Activated CD4-positive, alpha-beta T cell treated with anti-CD3 and anti-CD28 coated beads, Interleukin-2, amount 50 U/mL, for 1 hour (primary cell): ENCODE results near the gene FBXO11.
"Not testable (repeated sequence)": the region's sequence is repeated elsewhere in the genome, so short reads cannot be mapped to it uniquely, and the experiment has no call there.

Source experiments
- DNase-seq: peaks from one replicate; pipeline ENCODE4 v3.0.0-alpha.2; 2020

FBXO11 gene

DNA sequence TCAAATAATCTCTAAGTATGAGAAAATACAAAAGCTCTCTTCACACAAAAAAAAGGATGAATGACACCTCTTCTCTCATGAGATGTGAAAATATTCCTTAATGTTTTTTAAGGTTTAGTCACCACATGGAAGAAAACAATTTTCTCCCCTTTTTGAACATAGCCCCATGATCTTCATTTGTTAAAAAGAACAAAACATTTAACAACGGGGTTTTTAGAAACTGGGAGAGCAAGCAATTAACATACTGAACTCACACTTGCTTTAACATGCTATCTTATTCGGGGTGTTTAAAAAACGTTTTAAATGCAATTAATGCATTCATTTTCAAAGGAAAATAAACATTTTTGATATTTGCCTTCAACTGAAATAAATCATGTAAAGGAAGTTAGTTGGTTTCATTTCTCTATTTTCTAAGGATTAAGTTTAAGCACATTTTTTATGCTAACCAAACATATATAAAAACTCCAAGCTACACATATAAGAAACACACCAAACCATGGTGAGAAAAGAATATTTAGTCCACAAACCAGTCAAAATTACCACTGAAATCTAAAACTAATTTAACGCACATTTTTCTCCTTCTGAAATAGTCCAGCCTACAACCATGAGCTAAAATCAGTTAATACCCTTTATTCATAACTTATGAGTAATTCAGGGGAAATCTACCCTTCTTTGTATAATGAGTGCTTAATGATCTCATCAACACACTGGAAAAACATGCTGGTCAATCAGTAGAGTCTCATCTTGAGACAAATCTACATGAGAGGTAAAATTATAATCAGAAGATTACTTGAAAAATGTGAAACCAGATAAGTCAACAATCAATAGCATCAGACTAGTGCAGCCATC, 8.2 kb downstream of the FBXO11 start:
- no peak for DNase-seq

DNA sequence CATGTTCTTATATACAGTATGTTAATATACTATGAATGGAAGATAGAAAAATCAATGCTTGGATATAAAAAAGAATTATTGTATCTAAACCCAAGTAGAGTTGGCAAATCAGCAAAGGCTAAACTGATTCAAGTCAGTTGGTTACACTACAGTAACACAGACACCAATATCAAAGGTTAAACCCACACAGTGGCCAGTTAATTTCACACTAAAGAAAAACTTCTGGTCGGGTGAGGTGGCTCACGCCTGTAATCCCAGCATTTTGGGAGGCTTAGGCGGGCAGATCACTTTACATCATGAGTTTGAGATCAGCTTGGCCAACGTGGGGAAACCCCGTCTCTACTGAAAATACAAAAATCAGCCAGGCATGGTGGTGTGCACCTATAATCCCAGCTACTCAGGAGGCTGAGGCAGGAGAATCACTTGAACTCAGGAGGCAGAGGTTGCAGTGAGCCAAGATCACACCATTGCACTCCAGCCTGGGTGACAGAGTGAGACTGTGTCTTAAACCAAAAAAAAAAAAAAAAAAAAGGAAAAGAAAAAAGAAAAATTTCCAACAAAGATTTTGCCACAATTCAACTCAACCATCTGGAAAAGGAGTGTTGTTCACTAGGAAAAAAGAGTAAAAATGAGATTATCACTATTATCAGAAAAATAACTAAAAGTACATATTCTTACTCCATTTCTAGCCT, 9.0 kb downstream of the FBXO11 start:
- not testable (repeated sequence) for DNase-seq

DNA sequence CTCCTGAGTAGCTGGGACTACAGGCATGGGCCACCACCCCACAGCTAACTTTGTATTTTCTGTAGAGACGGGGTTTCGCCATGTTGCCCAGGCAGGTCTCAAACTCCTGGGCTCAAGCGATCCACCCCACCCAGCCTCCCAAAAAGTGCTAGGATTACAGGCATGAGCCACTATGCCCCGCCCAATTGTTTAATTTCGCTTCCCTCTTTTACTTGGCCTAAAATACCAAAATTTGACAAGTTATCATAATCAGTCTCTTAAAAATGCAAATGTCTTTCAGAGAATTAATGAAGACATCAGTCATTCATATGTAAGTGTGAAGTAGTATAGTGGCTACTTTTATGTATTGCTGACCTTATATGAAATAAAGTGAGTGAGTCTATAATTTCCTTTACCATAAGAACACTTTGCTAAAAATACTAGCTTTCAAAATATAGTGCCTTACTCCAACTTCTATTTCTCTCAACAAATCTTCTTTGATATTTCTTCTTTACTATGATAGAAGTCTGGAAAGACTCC, 9.8 kb downstream of the FBXO11 start:
- no peak for DNase-seq

DNA sequence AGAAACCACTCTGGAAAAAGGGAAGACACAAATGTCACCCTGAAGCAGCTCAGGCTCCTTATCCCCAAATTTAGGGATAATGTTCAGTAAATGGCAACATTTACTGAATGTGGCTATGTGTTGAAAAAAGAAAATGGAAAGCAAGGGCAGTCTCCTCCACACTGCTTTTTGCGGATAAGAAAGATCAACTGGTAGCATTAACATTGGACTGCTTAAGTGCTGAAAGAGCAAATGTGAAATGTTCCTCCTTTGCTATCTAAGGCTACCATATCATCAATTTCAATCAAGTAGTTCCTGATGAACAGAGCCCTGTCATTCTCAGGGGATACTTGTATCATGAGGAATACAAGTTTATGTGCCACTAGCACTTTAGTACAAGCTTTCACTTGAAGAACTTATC, 12.5 kb downstream of the FBXO11 start:
- DNase-seq, result no peak

DNA sequence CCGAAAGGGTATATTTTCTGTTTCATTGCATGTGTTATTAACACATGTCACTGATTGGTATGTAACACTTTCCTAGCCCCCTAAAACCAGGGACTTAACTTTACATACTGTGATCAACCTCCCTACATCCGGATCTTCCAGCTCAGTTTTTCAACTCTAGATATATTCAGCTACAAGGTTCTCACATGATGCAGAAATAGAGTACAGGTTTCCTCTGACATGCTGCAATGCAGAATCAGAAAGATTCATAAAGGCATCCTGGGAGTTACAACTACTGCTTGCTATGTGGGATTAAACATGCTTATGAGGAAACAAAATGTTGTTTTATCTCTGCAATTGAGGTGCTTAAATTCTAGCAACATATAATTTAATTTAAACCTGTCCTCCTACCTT, 14.0 kb downstream of the FBXO11 start:
- no peak for DNase-seq

DNA sequence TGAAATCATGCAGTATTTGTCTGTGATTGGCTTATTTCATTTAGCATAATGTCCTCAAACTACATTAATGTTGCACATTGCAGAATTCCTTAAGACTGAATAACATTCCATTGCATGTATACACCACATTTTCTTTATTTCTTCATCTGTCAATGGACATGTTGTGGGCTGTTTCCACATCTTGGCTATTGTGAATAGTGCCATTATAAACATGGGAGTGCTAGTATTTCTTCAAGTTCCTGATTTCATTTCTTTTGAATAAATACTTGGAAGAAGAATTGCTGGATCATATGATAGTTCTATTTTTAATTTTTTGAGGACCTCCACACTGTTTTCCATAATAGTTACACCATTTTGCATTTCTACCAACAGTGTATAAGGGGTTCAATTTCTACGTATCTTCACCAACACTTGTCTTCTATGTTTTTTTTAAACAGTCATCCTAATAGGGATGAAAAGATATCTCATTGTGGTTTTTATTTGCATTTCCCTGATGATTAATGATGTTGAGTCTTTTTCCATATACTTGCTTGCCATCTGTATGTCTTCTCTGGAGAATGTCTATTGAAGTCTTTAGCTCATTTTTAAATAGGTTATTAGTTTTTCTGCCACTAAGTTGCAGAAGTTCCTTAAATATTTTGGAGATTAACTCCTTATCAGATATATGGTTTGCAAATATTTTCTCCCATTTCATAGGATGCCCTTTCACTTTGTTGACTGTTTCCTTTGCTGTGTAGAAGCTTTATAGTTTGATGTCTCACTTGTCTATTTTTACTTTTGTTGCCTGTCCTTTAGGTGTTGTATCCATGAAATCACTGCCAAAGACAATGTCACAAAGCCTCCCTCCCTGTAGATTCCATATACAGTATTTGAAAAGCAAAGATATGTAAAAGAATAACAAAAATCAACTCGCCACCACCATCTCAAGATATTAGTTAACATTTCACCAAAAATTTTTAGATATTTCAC, 14.6 kb downstream of the FBXO11 start:
- no peak for DNase-seq

DNA sequence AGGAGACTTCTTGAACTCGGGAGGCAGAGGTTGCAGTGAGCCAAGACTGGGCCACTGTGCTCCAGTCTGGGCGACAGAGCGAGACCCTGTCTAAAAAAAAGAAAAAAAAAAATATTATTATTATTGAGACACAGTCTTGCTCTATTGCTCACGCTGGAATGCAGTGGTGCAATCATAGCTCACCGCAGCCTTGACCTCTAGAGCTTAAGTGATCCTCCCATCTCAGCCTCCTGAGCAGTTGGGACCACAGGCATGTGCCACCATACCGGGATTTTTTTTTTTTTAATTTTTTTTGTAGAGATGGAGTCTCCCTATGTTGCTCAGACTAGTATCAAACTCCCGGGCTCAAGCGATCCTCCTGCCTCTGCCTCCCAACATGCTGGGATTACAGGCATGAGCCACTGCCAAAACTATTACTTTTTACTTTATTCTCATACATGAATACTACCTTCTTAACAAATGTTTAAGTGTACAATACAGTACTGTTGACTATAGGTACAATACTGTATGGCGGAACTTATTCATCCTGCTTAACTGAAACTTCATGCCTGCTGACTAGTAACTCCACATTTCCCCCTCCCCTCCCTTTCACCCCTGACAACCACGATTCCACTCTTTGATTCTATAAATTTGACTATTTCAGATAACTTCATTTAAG, 15.5 kb downstream of the FBXO11 start:
- DNase-seq, result no peak

DNA sequence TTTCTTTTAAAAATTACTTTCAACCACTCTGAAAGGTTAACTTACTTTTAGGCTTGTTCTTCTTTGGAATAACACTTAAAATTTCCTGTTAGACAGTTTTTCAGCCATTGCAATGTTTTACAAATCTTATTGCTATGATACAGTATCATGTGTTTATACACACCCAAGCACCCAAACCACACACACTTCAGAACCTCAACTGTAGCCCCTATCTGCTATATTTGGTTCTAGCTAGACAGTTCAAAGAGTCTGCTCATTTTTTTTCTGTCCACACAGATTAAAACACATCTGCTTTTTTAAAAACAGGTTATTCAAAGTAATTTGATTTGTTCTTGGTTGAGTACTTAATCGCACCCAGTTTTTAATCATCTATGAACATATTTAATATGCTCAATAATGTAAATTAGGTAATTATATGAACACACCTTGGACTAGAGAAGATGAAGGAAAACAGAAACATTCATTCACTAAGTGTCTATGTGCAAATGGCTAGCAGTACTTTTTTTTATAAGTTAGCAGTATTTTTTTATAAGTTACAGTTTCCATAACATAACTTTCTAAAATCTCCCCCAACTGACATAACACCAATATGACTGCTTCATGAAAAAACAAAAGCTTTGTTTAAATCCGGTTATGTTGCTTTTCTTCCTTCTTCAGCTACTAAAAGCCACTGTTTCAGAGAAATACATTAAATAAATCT, 17.6 kb downstream of the FBXO11 start:
- DNase-seq, result no peak

DNA sequence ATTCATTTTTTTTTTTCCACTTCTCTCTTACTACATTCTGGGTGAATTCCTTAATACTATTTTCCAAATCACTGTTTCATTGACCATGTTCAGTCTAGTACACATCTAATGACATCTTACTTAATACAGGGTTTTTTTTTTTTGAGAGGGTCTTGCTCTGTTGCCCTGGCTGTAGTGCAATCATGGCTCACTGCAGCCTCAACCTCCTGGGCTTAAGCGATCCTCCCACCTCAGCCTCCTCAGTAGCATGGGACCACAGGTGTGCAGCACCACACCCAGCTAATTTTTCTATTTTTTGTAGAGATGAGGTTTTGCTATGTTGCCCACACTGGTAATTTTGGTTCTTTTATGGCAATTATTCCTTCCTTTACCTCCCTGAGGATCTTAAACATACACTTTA, 29.4 kb downstream of the FBXO11 start:
- no peak for DNase-seq

DNA sequence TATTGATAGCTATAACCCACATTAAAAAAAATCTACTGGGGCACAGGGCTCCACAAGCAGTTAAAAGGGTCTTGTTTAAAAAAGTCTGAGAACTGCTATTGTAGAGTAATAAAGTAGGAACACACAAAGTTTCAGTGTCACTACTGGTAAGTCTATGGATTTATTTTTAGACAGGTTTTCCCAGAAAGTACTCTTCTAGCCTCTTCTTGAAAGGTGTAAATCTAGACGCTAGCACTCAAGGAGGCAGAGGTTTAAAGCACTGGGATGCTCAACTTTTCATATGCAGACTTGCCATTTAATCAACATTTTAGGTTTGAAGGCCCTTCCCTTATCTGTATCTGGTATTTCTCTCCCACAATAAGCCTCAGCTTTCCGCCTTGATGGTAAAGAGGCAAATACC, 33.4 kb downstream of the FBXO11 start:
- no peak for DNase-seq

DNA sequence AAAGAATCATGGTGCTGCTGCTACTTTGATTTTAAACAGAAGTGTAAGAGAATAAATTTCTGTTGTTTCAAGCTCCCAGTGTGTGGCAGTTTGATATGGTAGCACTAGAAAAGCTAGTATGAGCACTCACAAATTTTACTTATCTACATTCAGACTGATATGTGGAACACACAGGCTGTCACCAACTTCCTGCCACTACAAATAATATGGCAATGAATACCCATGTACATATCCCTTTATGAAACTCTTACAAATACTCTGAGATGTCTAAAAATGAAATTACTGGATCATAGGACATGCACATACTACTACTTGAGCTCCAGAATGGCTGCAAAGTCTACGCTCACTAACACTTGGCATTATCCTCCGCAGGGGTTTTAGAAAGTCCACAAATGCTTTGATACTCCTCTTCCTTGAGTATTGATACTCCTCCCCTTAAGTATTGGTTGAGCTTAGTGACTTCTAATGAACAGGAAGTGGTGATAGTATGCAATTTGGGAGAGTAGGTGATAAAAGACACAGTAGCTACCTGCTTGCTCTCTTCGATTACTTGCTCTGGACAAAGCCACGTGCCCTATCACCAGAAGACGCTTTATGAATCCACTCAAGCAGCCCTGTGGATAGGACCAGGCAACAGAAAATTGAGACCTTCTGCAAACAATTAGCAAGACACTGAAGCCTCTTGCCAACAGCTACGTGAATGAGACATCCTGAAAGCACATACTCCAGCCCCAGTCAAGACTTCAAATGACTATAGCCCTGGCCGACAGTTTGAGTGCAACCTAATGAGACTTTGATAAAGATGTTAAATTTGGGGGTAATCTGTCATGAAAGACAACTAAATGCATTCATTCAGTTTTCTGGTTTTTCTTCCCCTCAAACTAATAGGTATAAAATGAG, 35.4 kb downstream of the FBXO11 start:
- no peak for DNase-seq

DNA sequence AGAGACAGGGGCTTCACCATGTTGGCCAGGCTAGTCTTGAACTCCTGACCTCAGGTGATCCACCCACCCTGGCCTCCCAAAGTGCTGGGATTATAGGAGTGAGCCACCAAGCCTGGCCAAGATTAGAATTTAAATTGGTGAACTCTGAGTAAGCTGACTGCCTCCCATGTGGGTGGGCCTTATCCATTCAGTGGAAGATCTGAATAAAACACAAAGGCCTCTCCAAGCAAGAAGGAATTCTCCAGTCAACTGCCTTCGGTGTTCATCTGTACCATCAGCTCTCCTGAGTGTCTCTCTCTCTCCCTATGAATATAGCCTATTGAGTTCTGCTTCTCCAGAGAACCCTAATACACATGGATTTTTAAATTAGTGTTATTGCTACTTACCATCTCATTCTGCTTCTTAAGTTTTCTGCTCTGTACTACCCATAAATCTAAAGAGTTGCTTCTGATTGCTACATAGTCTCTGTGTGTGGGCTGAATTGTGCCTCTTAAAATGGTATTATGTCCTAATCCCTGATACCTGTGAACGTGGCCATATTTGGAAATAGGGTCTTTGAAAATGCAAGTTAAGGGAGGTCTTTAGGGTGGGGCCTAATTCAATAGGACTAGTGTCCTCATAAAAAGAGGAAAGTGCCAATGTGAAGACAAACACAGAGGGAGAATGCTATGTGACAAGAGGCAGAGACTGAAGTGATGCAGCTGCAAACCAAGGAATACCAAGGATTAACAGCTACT, 36.3 kb downstream of the FBXO11 start:
- DNase-seq, result no peak

DNA sequence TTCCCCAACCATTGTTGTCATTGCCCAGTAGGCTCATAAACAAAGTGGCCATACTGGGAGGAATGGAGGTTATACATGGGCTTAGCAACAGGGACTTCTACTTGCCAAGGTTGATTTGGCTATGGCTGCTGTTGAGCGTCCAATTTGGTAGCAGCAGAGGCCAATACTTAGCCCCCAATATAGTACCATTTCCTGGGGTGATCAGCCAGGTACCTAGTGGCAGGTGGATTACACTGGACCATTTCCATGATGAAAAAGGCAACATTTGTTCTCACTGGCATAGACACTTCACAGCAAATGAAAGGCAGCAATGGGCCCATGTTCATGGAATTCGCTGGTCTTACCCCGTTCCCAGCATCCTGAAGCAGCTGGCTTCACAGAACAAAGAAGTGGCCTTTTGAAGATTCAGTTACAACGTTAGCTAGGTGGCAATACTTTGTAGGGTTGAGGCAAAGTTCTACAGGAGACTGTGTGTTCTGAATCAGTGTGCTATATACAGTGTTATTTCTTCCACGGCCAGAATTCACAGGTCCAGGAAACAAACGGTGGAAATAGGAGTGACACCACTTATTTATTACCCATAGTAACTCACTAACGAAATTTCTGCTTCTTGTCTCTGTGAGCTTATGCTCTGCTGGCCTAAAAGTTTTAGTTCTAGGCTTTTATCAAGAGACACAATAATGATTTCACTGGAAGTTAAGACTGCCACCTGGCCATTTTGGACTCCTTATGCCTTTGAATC, 37.5 kb downstream of the FBXO11 start:
- no peak for DNase-seq

DNA sequence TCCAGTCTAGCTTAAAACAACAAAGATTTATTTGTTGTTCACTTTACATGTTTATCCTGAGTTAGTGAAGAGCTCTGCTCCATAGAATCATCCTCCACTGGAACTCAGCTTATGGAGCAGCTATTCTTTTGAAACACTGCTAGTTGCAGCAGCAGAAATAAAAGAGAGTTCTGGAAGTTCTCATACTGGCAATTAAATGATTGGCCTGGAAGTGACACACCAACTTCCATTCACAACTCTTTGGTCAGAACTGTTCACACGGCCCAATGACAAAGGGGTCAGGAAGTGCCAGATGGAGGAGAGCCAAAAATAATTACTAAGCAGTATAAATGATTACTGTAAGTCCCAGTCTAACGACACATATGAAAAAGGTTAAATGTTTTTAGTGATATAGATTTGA, 39.1 kb downstream of the FBXO11 start:
- DNase-seq, result no peak

DNA sequence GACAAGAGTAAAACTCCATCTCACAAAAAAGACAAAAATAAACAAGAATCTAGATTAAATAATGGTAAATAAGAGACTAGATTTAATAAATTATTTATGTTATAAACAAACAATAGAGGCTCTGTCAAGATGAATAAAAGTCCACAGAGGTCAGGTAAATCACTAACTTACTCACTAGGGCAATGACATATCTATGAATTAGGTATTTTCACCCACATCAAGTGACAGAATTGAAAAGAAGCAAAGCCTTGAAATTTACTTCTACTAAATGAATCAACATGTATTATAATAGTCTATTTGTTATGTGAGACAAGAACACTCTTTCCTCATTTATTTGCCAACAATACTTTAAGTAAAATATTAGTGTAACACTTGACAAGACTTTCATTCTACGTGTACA, 41.7 kb downstream of the FBXO11 start:
- no peak for DNase-seq

DNA sequence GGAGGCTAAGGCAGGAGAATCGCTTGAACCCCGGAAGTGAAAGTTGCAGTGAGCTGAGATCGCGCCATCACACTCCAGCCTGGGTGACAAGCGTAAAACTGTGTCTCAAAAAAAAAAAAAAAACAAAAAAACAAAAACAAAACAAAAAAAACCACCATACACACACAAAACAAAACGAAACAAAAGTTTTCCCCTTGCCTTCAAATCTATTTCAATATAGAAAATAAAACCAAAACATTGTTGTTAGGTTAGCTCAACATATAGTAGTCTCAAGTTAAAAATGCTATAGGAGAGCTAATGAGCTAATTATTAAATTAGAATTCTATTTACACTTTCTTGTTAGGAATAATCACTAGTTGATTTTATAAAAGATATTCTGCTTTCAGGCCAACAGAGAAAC, 43.3 kb downstream of the FBXO11 start:
- DNase-seq, result no peak

DNA sequence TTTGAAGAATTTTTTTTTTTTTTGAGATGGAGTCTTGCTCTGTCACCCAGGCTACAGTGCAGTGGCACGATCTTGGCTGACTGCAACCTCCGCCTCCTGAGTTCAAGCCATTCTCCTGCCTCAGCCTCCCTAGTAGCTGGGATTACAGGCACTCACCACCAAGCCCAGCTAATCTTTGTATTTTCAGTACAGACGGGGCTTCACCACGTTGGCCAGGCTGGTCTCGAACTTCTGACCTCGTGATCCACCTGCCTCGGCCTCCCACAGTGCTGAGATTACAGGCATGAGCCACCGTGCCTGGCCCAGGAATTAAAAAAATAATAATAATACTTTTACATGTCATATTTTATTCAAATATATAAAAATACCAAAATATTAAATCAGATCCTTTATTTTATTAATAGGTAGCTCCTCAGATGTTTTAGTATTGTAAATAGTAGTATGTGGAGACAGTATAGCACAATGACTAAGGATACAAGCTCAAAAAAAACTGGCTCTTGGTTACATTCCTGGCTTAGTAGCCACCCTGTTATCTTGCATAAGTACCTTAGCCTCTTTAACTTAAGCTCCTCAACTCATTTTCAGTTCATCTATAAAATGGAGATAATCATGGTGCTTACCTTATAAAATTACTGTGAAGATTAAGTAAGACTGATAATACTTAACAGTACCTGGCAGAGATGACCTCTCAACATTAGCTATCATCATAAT, 53.1 kb downstream of the FBXO11 start:
- DNase-seq, result not testable (repeated sequence)

DNA sequence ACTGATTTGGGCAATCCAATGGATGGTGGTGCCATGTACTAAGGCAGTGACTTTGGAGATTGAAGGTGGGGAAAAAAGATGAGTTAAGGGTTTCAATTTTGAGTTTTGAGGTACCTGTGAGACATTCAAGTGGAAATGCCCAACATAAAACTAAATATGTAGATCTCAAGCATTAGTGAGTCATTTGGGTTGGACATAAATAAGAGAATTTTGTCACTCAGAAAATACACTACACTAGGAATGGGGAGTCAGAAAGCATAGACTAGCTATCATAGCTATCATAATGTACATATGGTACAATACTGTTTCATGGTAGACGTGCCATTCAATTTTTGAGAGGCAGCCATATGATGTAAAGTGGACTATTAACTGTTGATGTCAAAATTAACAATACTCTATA, 56.1 kb downstream of the FBXO11 start:
- no peak for DNase-seq

DNA sequence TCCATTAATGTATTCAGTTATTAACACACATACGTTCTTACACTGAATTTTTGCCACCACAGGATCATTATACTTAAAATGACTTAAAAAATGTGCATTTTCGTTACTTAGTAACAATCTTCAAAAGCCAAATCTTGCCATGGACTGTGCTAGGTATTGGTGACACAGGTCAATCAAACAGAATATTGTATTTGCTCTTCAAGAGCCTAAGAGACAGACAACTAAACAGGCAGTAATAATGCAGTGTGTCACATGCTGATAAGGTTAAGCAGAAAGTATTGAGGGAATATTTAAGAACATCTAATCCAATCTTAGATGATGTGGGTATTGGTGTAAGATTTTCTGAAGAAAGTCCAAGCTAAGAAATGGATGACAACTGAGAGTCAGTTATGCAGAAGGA, 56.9 kb downstream of the FBXO11 start:
- DNase-seq, result no peak
